A549 treated with AZD9567 at 1 μM for 4 hours (cell line): ENCODE measurements around the gene MAGEB6. TPM values are rescaled to one million over a fixed set of nuclear protein-coding genes. Genes with fewer than 3 reads are reported as not detected.

Experiments
- total RNA-seq: library from RNA; stranded (reverse); fragments of 200-300 nt; extraction: Qiagen RNA extraction; gene quantifications from 5 replicates; pipeline ENCODE4 v1.2.3, GENCODE V29; 2022; ENCODE audit not compliant: insufficient read depth

Gene MAGEB6, protein sequence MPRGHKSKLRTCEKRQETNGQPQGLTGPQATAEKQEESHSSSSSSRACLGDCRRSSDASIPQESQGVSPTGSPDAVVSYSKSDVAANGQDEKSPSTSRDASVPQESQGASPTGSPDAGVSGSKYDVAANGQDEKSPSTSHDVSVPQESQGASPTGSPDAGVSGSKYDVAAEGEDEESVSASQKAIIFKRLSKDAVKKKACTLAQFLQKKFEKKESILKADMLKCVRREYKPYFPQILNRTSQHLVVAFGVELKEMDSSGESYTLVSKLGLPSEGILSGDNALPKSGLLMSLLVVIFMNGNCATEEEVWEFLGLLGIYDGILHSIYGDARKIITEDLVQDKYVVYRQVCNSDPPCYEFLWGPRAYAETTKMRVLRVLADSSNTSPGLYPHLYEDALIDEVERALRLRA
- 0.03 to 0.05 TPM in 2 of 5 replicates, not detected in the others for total RNA-seq

DNA sequence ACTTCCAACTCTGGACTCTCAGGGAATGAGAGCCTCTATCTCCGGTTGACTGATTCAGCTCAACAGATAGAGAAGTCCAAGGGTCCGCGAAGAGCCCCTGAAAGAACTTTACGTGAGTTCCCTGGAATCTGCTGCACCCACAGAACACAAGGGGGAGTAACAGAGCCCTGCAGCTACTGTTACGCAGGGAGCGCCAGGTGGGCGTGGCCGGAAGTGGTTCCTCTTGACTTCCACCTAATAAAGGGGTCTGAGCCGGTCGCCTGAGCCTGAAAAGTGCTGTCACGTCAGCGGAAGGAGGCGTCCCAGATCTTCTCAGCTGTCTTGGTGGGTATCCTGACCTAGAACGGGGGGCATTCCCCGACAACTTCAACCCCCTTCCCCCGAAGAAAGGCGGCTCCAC, at the start of gene MAGEB6:
Gene MAGEB6 (plus strand): TSS at position 237 of the 400 bp plus-strand sequence. CDS start 1,407 bp downstream, outside the sequence.

DNA sequence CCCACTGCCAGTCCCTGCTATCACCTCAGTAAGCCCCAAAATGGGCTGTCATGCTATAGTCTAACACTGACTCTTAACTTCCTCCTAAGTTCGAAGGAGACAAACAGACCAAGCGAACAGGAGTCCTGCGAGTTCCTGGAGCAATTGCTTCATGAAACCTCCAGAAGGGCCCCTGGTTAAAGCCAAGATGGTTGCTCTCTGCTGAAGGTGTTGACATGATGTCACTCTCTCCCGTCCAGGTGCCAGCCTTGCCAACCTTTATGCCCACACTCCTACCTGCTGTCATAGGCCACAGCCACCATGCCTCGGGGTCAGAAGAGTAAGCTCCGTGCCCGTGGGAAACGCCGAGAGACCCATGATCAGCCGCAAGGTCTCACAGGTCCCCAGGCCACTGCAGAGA, 31.9 kb upstream of the MAGEB6 start, which contains the start of gene MAGEB6B:
Gene MAGEB6B (plus strand): TSS at position 301 of the 400 bp plus-strand sequence. CDS start 0 bp downstream, at position 301.

DNA sequence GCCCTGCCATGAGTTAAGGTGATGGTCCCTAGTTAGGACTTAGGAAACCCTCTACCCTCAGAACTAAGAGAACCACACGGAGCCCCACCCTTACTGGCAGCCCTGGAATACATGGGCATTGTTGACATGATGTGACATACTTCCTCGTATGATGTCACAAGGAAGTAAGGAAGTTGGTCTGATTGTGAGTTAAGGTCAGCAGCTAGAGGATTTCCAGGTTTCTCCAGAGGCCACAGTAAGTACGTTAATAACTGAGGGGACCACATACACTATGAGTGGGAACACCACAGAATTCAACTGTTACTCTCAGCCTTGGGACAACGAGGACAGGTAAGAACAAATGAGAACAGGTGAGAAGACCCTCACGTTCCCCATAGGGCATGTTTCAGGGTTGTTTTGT, 23.6 kb downstream of the MAGEB6 start, which contains the start of gene MAGEB5:
Gene MAGEB5 (plus strand): TSS at position 301 of the 400 bp plus-strand sequence. CDS start 1,133 bp downstream, outside the sequence.

Other genes starting within 250 kb of the MAGEB6 start
- not detected in 5 replicates for gene MAGEB18, start 54.1 kb upstream of the MAGEB6 start, total RNA-seq
- not detected in 5 replicates for gene MAGEB6B, start 31.8 kb upstream of the MAGEB6 start, total RNA-seq
- not detected in 5 replicates for gene MAGEB5, start 23.7 kb downstream of the MAGEB6 start, total RNA-seq